ENCODE data around the gene POLR3F. TPM values are rescaled to one million over a fixed set of nuclear protein-coding genes. Genes with fewer than 3 reads are reported as not detected.

POLR3F gene
- total RNA-seq, 1 donor from 2014 or later = 14.0 TPM

DNA sequence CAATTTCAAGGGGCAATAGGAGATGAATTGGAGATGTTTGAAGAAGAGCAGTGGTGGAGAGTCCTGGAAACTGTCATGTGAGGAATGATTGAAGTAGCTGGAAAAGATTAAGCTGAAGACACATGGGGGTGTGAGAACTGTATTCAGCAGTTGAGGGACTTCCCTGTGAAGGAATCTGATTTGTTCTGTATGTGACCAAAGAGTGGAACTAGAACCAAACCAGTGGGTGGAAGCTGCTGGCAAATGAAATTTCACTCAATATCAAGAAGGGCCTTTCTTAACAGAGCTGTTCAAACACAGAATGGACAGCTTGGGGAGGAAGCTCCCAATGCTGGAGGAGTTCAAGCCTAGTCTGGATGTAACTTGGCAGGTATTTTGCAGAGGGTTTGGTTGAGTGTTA, 61.9 kb downstream of the POLR3F start:
- intact Hi-C loops (cut with DNase I) = no loop called here
- Histone ChIP-seq H3K9me3 (no peaks in the 10 kb centered on the region), H3K4me1 (no peaks in the 10 kb centered on the region), H3K4me3 (no peak overlapping the region), H3K36me3 (peaks cover 89 to 99% of the 10 kb centered on the region in 2 donors), H3K27me3 (no peaks in the 10 kb centered on the region), H3K27ac (no peak overlapping the region)
- no peak for DNase-seq (ENCODE audit: low spot score in 2 of 2)
- TF ChIP-seq CTCF (IDR thresholded peaks at IDR 0.05) = no peak

GRCh38 chr20:18532626-18533025, 65.4 kb downstream of the POLR3F start:
- Histone ChIP-seq H3K4me3 (no peak overlapping the region), H3K9me3 (no peaks in the 10 kb centered on the region), H3K27me3 (no peaks in the 10 kb centered on the region), H3K4me1 (no peaks in the 10 kb centered on the region), H3K27ac (no peak overlapping the region), H3K36me3 (peaks cover 76 to 93% of the 10 kb centered on the region in 2 donors)
- no peak for TF ChIP-seq CTCF (IDR thresholded peaks at IDR 0.05)
- intact Hi-C loops (cut with DNase I) = no loop called here
- no peak for DNase-seq (ENCODE audit: low spot score in 2 of 2)

DNA sequence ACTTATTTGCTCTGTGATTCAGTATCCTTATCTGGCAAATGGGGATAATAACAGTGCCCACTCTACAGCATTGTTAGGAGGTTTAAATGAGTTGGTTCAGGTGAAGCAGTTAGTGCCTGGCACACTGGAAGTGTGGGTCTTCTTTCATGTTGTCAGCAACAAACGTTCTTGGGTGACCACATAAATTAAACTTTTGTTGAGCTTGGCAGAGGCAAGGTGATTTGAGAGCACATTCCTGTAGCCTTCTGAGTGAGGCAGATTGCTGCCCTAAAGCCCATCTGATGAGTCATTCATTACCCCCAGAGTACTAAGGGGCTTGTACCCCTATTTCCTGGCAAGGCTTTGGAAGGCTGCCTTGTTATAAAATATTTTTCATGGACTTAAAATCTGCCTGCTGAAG, 66.3 kb downstream of the POLR3F start:
- intact Hi-C loops (cut with DNase I) = no loop called here
- H3K4me3 ChIP-seq = no peak overlapping the region

GRCh38 chr20:18533978-18534644, 66.9 kb downstream of the POLR3F start:
- Histone ChIP-seq H3K9me3 (no peaks in the 10 kb centered on the region), H3K27me3 (no peaks in the 10 kb centered on the region), H3K4me1 (no peaks in the 10 kb centered on the region), H3K27ac (no peak overlapping the region), H3K36me3 (peaks cover 70 to 83% of the 10 kb centered on the region in 2 donors), H3K4me3 (no peak overlapping the region)
- DNase-seq (ENCODE audit: low spot score in 2 of 2) = no peak
- intact Hi-C loops (cut with DNase I) = no loop called here
- TF ChIP-seq CTCF (IDR thresholded peaks at IDR 0.05) = no peak

More for the DNA sequence above, 66.3 kb downstream of the POLR3F start:
- H3K27me3 ChIP-seq = no peaks in the 10 kb centered on the region
- no peak for DNase-seq (ENCODE audit: low spot score in 2 of 2)
- H3K36me3 ChIP-seq = peaks cover 72 to 86% of the 10 kb centered on the region in 2 donors
- no peaks in the 10 kb centered on the region for H3K9me3 ChIP-seq
- no peak for TF ChIP-seq CTCF (IDR thresholded peaks at IDR 0.05)
- H3K4me1 ChIP-seq = no peaks in the 10 kb centered on the region
- no peak overlapping the region for H3K27ac ChIP-seq

Other genes with a start within 250 kb of the POLR3F start
- 0.85 TPM for gene ZNF133, start 178.9 kb upstream of the POLR3F start, total RNA-seq
- gene DZANK1, start 360 bp upstream of the POLR3F start, total RNA-seq = 1.3 TPM
- gene RBBP9, start 29.8 kb downstream of the POLR3F start, total RNA-seq = 6.8 TPM
- 21.8 TPM for gene SEC23B, start 40.5 kb downstream of the POLR3F start, total RNA-seq
- gene SMIM26, start 100.0 kb downstream of the POLR3F start, total RNA-seq = 67.7 TPM
- gene DTD1, start 120.7 kb downstream of the POLR3F start, total RNA-seq = 34.9 TPM

Data from ascending aorta (tissue), 2 donors.